ENCODE data around the gene TRAPPC14. TPM values are rescaled to one million over a fixed set of nuclear protein-coding genes. Genes with fewer than 3 reads are reported as not detected.

The TRAPPC14 gene
- polyA plus RNA-seq, 5 donors = 16.0 to 22.3 (median 17.4) TPM

- no peak for DNase-seq
Observed at GRCh38 chr7:100174582-100174981, 16.1 kb upstream of the TRAPPC14 start.

- DNase-seq = no peak
Observed at GRCh38 chr7:100173806-100174495, 15.4 kb upstream of the TRAPPC14 start.

GRCh38 chr7:100171840-100172239 lies 13.3 kb upstream of the TRAPPC14 start:
- no peak for DNase-seq

- no peak for DNase-seq
Observed at GRCh38 chr7:100171087-100171681, 12.7 kb upstream of the TRAPPC14 start.

- DNase-seq = no peak
Observed at GRCh38 chr7:100170101-100170897, 11.8 kb upstream of the TRAPPC14 start.

- DNase-seq = no peak
Observed at GRCh38 chr7:100169147-100169850, 10.8 kb upstream of the TRAPPC14 start.

GRCh38 chr7:100167912-100168323 lies 9.4 kb upstream of the TRAPPC14 start:
- DNase-seq = no peak

- DNase-seq = no peak
Observed at GRCh38 chr7:100166970-100167911, 8.7 kb upstream of the TRAPPC14 start.

GRCh38 chr7:100166317-100166940 lies 7.9 kb upstream of the TRAPPC14 start:
- DNase-seq = no peak

GRCh38 chr7:100163871-100164270 lies 5.3 kb upstream of the TRAPPC14 start:
- DNase-seq = no peak

GRCh38 chr7:100163006-100163531 lies 4.5 kb upstream of the TRAPPC14 start:
- DNase-seq = no peak

GRCh38 chr7:100160067-100160466 lies 1.5 kb upstream of the TRAPPC14 start:
- DNase-seq = no peak

- no peak for DNase-seq
Observed at GRCh38 chr7:100159099-100159623, 638 bp upstream of the TRAPPC14 start.

GRCh38 chr7:100157334-100158228 lies 942 bp downstream of the TRAPPC14 start:
- DNase-seq = no peak

GRCh38 chr7:100157069-100157333 lies 1.5 kb downstream of the TRAPPC14 start:
- DNase-seq = no peak

- DNase-seq = no peak
Observed at GRCh38 chr7:100156331-100157068, 2.0 kb downstream of the TRAPPC14 start.

- no peak for DNase-seq
Observed at GRCh38 chr7:100155553-100156317, 2.8 kb downstream of the TRAPPC14 start.

Data from right lung (tissue), 5 donors.